Activated CD4-positive, alpha-beta T cell treated with anti-CD3 and anti-CD28 coated beads, Interleukin-2, amount 50 U/mL, for 24 hours (primary cell): ENCODE results near the gene LIFR.
"Not testable (repeated sequence)": the region's sequence is repeated elsewhere in the genome, so short reads cannot be mapped to it uniquely, and the experiment has no call there.

ENCODE experiments used
- DNase-seq, 2 donors: peaks; one replicate each; pipeline ENCODE4 v3.0.0-alpha.2; 2020; ENCODE audit warnings: low read depth in 1 of 2, low spot score in 1 of 2

LIFR gene, protein sequence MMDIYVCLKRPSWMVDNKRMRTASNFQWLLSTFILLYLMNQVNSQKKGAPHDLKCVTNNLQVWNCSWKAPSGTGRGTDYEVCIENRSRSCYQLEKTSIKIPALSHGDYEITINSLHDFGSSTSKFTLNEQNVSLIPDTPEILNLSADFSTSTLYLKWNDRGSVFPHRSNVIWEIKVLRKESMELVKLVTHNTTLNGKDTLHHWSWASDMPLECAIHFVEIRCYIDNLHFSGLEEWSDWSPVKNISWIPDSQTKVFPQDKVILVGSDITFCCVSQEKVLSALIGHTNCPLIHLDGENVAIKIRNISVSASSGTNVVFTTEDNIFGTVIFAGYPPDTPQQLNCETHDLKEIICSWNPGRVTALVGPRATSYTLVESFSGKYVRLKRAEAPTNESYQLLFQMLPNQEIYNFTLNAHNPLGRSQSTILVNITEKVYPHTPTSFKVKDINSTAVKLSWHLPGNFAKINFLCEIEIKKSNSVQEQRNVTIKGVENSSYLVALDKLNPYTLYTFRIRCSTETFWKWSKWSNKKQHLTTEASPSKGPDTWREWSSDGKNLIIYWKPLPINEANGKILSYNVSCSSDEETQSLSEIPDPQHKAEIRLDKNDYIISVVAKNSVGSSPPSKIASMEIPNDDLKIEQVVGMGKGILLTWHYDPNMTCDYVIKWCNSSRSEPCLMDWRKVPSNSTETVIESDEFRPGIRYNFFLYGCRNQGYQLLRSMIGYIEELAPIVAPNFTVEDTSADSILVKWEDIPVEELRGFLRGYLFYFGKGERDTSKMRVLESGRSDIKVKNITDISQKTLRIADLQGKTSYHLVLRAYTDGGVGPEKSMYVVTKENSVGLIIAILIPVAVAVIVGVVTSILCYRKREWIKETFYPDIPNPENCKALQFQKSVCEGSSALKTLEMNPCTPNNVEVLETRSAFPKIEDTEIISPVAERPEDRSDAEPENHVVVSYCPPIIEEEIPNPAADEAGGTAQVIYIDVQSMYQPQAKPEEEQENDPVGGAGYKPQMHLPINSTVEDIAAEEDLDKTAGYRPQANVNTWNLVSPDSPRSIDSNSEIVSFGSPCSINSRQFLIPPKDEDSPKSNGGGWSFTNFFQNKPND

GRCh38 chr5:38556599-38557307, at the start of gene LIFR:
Gene LIFR, minus strand, starts transcription at chr5:38556646. Its CDS starts 25,999 bp downstream, at chr5:38530647.
- peak in 1 of 2 donors; percentile 24 for DNase-seq

- no peak for DNase-seq
These were observed 49.2 kb upstream of the LIFR start for GRCh38 chr5:38605610-38606009.

DNA sequence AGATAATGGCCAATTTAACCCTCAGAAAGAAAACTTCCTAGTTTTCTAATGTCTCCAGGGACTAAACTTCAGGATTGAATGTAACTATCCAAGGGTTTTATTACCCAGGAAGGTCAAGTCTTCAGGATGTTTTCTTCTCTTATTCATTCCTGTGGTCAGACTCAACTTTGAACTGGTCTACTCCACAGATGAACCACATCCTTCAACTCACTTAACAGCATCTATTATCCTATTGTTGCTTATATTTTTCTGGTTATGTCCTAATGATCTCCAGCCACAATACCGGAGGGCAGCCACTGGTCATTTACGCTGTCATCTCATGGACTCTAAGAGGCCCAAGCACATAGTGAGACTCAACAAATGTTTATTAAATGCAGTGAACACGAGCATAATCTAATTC, 47.2 kb upstream of the LIFR start:
- no peak for DNase-seq

GRCh38 chr5:38602641-38603040, 46.2 kb upstream of the LIFR start:
- DNase-seq, result no peak

GRCh38 chr5:38601863-38602298, 45.4 kb upstream of the LIFR start:
- no peak for DNase-seq

- no peak for DNase-seq
These were observed 44.9 kb upstream of the LIFR start for GRCh38 chr5:38601133-38601862.

DNA sequence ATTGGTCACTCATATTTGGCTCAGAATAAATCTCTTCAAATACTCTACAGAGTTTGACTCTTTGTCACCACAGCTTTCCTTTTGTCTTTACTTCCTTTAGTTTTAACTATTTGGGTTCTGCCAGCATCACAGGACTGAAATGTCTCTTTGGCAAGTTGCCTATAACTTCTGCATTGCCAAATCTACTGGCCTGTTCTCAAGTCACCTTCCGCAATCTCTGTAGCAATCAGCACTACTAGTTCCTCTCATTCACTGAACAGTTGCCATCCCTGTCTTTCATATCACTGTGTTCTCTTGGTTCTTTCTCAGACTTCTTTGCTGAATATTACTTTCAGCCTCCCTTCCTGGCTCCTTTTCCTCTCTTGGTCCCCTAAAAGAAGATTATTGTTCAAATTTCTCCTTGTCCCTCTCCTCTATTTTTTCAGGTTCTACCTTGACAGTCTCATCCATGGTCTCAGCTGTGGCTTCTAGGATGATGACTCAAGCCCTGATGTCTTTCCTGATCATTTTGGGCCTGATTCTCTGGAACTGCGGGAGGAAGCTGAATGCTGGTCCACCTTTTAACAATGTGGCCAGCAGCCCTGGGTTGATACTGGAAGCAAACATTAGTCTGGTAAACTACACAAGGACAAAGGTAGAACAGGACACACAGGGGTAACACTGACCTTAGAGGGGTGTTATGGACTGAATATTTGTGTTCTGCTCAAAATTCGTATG, 44.0 kb upstream of the LIFR start:
- DNase-seq, result no peak

DNA sequence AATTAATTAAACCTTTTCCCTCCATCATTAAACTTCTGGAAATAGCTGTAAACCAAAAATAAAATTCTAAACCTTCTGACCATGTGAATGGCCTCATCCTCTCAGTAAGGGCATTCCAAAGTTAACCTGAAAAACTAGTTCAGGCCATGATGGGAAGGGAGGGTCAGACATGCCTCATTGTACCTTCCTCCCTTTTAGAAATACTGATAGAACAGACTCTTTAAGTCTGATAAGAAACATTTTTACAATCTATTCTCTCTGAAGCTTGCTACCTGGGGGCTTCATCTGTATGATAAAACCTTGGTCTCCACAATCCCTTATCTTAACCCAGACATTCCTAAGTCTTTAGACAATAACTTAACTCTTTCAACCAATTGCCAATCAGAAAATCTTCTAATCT, 43.3 kb upstream of the LIFR start:
- not testable (repeated sequence) for DNase-seq

DNA sequence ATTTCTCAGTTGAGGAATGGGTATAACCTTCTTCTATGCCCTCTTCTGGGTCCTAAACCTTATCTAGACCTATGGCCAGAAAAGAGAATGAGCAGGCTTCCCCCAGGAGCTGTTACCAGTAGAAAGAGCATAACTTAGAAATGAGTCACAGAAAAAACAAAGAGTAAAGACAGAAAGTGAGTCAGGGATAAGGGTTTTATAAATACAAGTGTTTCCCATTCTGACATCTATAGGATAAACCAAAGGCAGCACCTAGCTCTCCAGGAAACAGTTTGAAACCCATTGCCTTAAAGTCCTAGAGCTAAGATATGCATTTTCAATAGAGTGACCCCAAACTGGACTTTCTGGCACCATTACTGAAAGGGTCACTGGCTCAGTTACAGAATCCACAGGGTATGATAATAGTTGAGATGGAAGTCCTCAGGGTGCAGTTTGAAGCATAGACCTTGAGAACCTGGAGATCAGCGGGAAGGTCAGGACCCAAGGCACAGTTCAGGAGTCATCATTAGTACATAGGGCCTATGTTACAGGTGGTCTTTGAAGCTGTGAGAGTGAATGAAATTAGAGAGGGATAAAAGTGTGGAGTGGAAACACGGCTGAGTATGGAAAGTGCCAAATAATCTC, 42.7 kb upstream of the LIFR start:
- no peak for DNase-seq

GRCh38 chr5:38598296-38598993, 42.0 kb upstream of the LIFR start:
- DNase-seq, result no peak

DNA sequence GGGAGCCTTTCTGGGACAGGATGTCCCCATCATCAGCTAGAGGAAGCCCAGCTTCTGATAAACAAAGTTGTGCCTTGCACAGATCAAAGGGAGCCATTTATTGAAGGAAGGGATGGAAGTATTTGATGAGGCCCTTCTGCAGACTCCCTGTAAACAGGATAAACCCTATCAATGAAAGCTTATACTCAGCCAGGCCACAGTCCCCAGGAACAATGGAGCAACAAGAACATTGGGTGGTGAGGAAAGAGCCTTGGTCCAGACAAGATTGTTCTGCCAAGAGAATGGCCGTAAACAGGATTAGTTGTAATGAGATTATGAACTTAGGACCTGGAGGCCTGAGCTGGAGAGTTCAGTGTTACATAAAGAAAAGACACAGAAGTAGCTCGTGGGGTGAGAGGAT, 40.5 kb upstream of the LIFR start:
- no peak for DNase-seq

DNA sequence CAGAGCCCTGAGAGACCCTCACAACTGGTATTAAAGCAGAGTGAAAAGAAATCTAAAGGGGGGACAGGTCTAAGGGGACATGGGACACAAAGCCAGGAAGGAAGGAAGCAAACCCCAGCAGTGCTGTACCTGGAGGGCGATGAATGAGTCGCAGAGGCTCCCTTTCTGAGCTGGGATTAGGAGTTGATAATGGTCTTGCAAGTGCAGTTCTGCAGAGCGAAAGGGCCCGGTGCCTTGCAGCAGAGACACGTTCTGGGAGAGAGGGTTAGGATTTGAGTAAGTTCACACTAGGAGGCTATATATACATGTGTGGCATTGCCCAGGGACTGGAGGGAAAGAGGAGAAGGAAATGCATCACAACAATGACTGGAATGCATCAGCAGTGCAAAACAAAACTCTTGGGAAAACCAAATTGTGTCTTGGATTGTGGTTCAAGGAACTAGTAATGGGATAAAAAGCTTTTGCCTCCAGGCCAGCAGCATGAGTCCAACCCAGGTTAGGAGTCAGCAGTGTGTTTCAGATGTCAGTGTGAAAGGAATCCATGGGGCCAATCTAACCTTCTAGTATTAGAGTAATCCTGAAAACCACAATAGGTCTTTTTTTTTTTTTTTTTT, 38.8 kb upstream of the LIFR start:
- no peak for DNase-seq

DNA sequence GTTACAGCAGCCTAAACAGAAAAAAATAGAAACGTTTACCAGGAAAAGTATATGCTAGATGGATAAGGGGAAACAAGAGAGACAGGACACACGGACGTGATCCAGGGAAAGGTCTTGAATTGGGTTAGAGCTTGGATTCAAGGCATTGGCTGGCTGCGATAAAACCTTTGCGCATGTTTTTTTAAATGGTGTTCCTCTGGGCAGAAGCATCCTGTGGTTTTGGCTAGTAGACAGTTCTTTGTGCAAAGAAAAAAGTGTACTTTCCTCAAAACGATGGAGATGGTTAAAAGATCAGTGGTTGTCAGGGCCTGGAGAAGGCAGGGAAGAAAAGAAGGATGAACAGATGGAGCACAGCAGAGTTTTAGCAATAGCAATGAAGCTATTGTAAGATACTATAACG, 37.5 kb upstream of the LIFR start:
- DNase-seq, result no peak

DNA sequence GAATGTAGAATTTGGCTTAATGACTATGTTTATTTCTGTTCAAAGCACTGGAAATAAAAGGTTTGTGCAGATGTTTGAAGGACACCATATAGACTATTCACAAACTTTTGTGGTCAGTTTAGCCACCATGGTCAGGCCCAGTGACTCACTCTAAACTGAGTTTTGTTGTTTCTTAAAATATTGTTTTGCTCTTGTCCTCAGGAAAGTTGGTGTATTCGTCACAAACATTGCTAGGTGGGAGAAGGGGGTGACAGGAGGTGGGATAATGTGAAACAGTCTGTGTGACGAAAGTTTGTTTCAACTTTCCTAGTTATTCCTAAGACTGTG, 35.0 kb upstream of the LIFR start:
- DNase-seq, result no peak

- no peak for DNase-seq
These were observed 34.5 kb upstream of the LIFR start for GRCh38 chr5:38590838-38591522.

- DNase-seq, result no peak
These were observed 33.2 kb upstream of the LIFR start for GRCh38 chr5:38589629-38590028.

GRCh38 chr5:38585816-38586215, 29.4 kb upstream of the LIFR start:
- DNase-seq, result no peak

DNA sequence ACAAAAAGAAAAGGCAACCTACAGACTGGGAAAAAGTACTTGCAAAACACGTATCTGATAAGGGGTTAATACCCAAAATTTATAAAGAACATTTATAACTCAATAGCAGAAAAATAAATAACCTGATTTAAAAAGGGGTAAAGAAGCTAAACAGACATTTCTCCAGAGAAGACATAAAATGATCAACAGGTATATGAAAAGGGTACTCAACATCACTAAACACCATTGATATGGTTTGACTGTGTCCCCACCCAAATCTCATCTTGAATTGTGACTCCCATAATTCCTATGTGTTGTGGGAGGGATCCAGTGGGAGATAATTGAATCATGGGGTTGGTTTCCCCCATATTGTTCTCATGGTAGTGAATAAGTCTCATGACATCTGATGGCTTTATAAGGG, 27.1 kb upstream of the LIFR start:
- DNase-seq, result no peak
